ENCODE measurements around the gene CNPY4.
A peak's percentile ranks its signal among the peaks of the same experiment; 100 is the strongest.

The CNPY4 gene

GRCh38 chr7:100126239-100126930 lies 7.0 kb downstream of the CNPY4 start:
- Histone ChIP-seq H3K27ac (ENCODE audit: low read length) (peak overlapping the region; percentile 95), H3K79me2 (ENCODE audit: low read length) (peaks cover 7% of the 10 kb centered on the region; the same call in 1 of the 2 replicates), H3K36me3 (replicated peaks; ENCODE audit: insufficient read depth, low read length) (no peaks in the 10 kb centered on the region), H4K20me1 (ENCODE audit: insufficient read depth, low read length) (no peaks in the 10 kb centered on the region), H3K4me1 (ENCODE audit: low read length) (peaks cover 15% of the 10 kb centered on the region), H3K27me3 (replicated peaks; ENCODE audit: insufficient read depth, low read length) (no peaks in the 10 kb centered on the region), H3K9ac (ENCODE audit: low read length) (peak overlapping the region; percentile 86), H3K4me2 (ENCODE audit: low read depth, low read length) (peak overlapping the region; percentile 99), H3K9me3 (replicated peaks; ENCODE audit: insufficient read depth, low read length) (no peaks in the 10 kb centered on the region), H2AFZ (ENCODE audit: low read length) (peak overlapping the region; percentile 90), H3F3A (ENCODE audit: insufficient read depth, low read length) (peaks cover 20% of the 10 kb centered on the region), H3K9me2 (replicated peaks; ENCODE audit: insufficient read depth, low read length) (no peaks in the 10 kb centered on the region), H3K4me3 (ENCODE audit: low read length) (peak overlapping the region; percentile 78)
- DNase-seq = no peak
- TF ChIP-seq EZH2 (optimal IDR thresholded peaks at IDR 0.05; ENCODE audit: low read depth, low read length) = no peak
- no peak for TF ChIP-seq CTCF (IDR thresholded peaks at IDR 0.05; ENCODE audit: low read length)
- no peak for TF ChIP-seq EZH2phosphoT487 (IDR thresholded peaks at IDR 0.05; ENCODE audit: low read length)

- Histone ChIP-seq H3K4me3 (ENCODE audit: low read length) (peak within 1 kb of the TSS; percentile 78), H3K27ac (ENCODE audit: low read length) (peak within 1 kb of the TSS; percentile 95), H3K9me3 (replicated peaks; ENCODE audit: insufficient read depth, low read length) (no peaks in the 10 kb centered on the region), H3K4me2 (ENCODE audit: low read depth, low read length) (peak within 1 kb of the TSS; percentile 99), H3K9me2 (replicated peaks; ENCODE audit: insufficient read depth, low read length) (no peaks in the 10 kb centered on the region), H4K20me1 (ENCODE audit: insufficient read depth, low read length) (no peaks in the 10 kb centered on the region), H3K27me3 (replicated peaks; ENCODE audit: insufficient read depth, low read length) (no peaks in the 10 kb centered on the region), H3K9ac (ENCODE audit: low read length) (peak within 1 kb of the TSS; percentile 86), H3F3A (ENCODE audit: insufficient read depth, low read length) (peaks cover 20% of the 10 kb centered on the region), H3K79me2 (ENCODE audit: low read length) (peaks cover 7% of the 10 kb centered on the region; the same call in 1 of the 2 replicates), H2AFZ (ENCODE audit: low read length) (peak within 1 kb of the TSS; percentile 90), H3K4me1 (ENCODE audit: low read length) (peaks cover 15% of the 10 kb centered on the region), H3K36me3 (replicated peaks; ENCODE audit: insufficient read depth, low read length) (no peaks in the 10 kb centered on the region)
- peak; percentile 89 for DNase-seq
- no peak for TF ChIP-seq EZH2phosphoT487 (IDR thresholded peaks at IDR 0.05; ENCODE audit: low read length)
- no peak for TF ChIP-seq EZH2 (optimal IDR thresholded peaks at IDR 0.05; ENCODE audit: low read depth, low read length)
- TF ChIP-seq CTCF (IDR thresholded peaks at IDR 0.05; ENCODE audit: low read length) = no peak
These were observed 7.8 kb downstream of the CNPY4 start, which contains the start of gene MBLAC1 for GRCh38 chr7:100126931-100127865. MBLAC1 (plus strand) TSS chr7:100126967; CDS start chr7:100127396, 429 bp downstream.

GRCh38 chr7:100127866-100128636 lies 8.6 kb downstream of the CNPY4 start:
- DNase-seq = peak; percentile 14
- Histone ChIP-seq H3K79me2 (ENCODE audit: low read length) (peaks cover 7% of the 10 kb centered on the region; the same call in 1 of the 2 replicates), H3K27me3 (replicated peaks; ENCODE audit: insufficient read depth, low read length) (no peaks in the 10 kb centered on the region), H3K4me3 (ENCODE audit: low read length) (peak overlapping the region; percentile 78), H2AFZ (ENCODE audit: low read length) (peak overlapping the region; percentile 90), H3K9me3 (replicated peaks; ENCODE audit: insufficient read depth, low read length) (no peaks in the 10 kb centered on the region), H3K9ac (ENCODE audit: low read length) (peak overlapping the region; percentile 86), H3K9me2 (replicated peaks; ENCODE audit: insufficient read depth, low read length) (no peaks in the 10 kb centered on the region), H3K4me1 (ENCODE audit: low read length) (peaks cover 15% of the 10 kb centered on the region), H3F3A (ENCODE audit: insufficient read depth, low read length) (peaks cover 20% of the 10 kb centered on the region), H3K27ac (ENCODE audit: low read length) (no peak overlapping the region), H3K36me3 (replicated peaks; ENCODE audit: insufficient read depth, low read length) (no peaks in the 10 kb centered on the region), H3K4me2 (ENCODE audit: low read depth, low read length) (peak overlapping the region; percentile 99), H4K20me1 (ENCODE audit: insufficient read depth, low read length) (no peaks in the 10 kb centered on the region)
- TF ChIP-seq EZH2 (optimal IDR thresholded peaks at IDR 0.05; ENCODE audit: low read depth, low read length) (no peak), EZH2phosphoT487 (IDR thresholded peaks at IDR 0.05; ENCODE audit: low read length) (no peak), CTCF (IDR thresholded peaks at IDR 0.05; ENCODE audit: low read length) (no peak)
